CD4-positive, alpha-beta T cell treated with Interleukin-2 at 100 ng/mL for 4 hours (primary cell): ENCODE results near the gene EHBP1.
"Not testable (repeated sequence)": the region's sequence is repeated elsewhere in the genome, so short reads cannot be mapped to it uniquely, and the experiment has no call there.

ENCODE experiments used
- DNase-seq: peaks from one replicate; pipeline ENCODE4 v3.0.0-alpha.2; 2020; ENCODE audit warnings: low spot score

The EHBP1 gene

GRCh38 chr2:62705859-62706720 lies 577 bp downstream of the EHBP1 start:
- peak; percentile 15 for DNase-seq

GRCh38 chr2:62706721-62707521 lies 1.4 kb downstream of the EHBP1 start:
- no peak for DNase-seq

DNA sequence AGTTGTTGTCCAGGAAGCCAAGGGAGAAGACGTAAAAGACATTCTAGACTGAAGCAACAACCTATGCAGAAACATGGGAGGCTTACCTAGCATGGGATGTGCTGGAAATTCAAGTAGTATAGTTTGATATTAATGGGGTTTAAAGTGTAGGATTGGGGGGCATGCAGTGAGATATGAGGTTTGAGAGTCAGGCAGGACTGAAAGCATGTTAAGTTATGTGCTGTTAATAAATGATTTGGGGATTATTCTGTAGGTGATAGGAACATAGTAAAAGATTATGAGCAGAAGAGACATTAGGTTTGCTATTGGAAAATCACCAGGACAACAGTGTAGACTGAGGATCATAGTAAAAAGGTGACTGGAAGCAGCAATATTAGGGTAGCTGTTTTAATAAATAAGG lies 3.2 kb downstream of the EHBP1 start:
- no peak for DNase-seq

DNA sequence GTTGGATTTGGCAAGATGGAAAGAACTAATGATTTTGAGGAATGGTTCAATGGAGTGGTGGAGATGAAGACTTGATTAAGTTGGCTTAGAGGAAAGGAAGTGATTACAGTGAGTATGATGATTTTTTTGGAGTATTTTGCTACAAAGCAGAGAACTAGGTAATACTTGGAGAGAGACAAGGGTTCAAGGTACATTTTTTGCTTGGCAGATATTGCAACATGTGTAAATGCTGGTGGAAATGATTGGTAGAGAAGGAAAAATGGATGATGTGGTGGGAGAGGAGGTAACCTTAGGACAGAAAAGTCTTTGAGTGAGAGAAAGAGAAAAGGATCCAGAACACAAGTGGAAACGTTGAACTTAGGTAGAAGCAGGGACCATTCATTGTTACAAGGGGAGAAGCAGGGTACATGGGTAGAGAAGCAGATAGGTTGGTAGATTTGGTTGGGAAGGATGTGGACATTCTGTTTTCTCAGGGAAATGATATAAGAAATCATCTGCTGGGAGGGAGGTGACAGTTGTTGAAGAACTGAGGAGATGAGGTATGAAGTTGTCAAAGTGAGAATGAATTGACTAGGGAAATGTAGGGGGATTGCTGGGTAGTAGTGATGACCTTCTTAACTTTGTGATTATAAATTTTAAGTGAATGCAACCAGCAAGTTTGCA lies 6.5 kb downstream of the EHBP1 start:
- no peak for DNase-seq

- DNase-seq, result not testable (repeated sequence)
These were observed 7.7 kb downstream of the EHBP1 start for GRCh38 chr2:62713196-62713595.

DNA sequence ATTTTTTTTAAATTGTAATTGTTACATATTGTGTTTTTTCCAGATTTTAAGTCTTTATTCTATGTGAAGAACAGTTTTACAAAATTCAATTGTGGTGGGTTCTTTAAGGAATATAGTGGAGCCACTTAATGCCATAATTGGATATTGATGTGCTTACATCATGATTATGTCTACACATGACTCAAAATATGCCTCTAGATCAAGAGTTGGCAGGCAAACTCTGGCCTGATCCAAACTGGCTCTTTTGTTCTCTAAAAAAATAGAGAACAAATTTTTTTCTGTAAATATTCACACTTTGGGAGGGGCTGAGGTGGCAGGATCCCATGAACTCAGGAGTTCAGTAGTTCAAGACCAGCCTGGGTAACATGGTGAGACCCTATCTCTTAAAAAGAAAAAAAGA lies 8.3 kb downstream of the EHBP1 start:
- DNase-seq, result no peak

DNA sequence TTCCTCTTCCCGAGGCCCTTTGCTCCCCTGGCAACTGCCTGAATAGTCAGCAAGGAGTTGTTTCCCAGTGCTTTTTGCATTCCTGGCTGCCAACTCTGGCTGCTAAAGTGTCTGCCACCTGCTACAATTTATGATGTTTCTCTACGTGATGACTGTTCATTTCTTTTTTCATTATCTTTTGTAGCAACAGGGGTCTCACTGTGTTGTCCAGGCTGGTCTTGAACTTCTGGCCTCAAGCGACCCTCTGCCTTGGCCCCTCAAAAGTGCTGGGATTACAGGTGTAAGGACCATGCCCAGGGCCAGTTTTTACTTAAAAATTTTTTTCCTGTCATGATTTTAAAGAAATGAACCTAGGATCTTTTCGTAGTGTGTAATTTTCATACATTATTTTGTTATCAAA lies 11.3 kb downstream of the EHBP1 start:
- no peak for DNase-seq

GRCh38 chr2:62717503-62718081 lies 12.1 kb downstream of the EHBP1 start:
- DNase-seq, result no peak

GRCh38 chr2:62718225-62718822 lies 12.8 kb downstream of the EHBP1 start:
- DNase-seq, result no peak

DNA sequence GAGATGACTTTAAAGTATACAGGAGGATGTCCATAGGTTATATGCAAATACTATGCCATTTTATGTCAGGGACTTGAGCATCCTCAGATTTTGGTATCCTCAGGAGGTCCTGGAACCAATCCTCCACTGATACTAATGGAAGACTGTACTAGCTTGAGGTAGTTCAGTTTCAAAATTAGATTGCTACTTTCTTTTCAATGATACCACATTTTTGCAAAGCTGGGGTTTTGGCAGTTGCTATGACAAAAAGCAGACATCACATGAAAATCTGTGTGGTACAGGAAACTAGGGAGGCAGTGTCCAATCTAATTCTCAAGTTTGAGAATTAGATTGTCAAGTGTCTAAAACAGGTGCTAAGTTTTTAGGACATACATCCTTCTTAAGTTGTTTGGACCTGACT lies 14.2 kb downstream of the EHBP1 start:
- no peak for DNase-seq

- no peak for DNase-seq
These were observed 17.2 kb downstream of the EHBP1 start for GRCh38 chr2:62722679-62723078.

DNA sequence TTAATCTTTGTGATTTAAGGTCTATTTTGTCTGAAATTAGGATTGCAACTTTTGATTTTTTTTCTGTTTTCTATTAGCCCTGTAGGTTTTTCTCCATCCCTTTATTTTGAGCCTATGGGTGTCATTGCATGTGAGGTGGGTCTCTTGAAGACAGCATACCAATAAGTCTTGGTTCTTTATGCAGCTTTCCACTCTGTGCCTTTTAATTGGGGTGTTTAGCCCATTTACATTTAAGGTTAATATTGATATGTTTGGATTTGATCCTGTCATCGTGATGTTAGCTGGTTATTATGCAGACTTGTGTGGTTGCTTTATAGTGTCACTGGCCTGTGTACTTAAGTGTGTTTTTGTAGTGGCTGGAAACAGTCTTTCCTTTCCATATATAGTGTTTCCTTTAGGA lies 17.7 kb downstream of the EHBP1 start:
- no peak for DNase-seq

- no peak for DNase-seq
These were observed 18.6 kb downstream of the EHBP1 start for GRCh38 chr2:62724106-62724505.

DNA sequence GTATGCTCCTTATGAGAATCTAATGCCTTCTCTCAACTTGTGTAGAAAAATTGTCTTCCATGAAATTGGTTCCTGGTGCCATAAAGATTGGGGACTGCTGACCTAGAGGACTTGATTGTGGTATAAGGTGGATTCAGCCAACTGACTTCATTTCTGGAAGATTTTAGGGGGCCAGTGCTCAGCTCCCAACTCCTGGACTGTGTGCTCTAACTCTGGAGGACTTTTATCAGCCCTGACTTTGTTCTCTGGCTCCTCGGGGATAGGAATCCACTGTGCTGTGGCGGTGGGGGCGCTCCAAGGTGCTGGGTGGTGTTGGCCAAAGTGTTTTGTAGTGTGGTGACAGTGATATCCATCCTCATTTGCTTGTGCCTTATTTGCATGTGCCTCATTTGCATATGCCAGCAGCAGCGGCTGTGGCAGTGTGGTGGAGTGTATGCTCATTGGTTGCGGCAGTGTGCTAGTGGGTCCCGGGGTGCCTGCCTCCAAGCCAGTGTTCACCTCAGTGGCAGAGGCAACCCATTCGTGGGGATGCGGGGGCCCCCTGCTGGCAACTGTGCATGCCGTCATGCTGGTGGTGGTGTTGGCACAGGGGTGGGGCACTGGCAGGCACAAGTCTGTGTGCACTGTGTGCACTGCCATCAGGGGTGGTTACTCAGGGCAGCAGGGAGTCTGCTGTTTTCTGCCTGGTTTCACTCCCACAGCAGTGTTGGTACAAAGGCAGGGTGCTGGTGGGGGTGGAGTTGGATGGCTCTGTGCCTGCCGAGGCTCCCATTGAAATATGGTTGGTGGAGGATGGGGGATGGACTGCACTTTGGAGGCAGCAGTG lies 19.6 kb downstream of the EHBP1 start:
- peak; percentile 32 for DNase-seq

DNA sequence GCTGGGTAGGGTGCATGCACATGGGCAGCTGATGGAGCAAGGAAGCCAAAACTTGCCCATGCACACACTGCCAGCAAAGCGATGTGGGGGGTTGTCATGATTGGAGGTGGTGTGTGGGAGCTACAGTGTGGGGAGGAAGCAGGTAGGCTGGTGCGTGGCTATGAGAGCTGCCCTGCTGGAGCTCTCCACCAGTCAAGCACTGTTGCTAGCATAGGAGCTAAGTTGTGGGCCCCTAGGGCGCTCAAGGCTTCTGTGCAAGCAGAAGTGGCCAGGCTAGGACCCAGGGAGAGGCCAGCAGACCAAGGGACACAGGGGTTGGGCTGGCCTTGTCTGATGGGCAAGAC lies 20.2 kb downstream of the EHBP1 start:
- DNase-seq, result no peak

- no peak for DNase-seq
These were observed 21.9 kb downstream of the EHBP1 start for GRCh38 chr2:62727259-62727867.

DNA sequence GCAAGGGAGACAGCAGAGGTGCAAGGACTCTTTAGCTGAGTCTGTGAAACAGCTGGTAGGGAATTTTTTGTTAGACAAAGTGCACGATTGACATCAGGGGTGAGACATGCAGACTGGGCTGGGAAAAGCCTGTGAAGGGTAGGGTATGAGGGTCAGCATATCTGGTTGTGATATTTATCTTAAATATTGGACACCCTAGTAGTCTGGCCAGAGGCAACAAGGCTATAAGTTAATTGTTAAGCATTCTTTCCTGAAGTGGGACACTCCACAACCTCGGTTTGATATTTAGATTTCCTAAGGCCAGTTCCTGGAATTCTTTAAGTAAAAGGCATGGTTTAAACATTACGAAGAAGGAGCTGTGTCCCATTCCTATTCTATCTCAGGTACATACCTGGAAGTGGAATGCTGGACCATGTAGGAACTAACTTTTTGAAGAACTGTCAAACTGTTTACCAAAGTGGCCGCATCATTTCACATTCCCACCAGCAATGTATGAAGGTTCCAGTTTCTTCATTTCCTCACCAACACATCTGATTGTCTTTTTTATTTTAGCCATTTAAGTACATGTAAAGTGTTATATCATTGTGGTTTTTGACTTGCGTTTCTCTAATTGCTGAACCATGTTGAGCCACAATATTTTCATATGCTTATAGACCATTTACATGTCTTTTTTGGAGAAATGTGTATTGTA lies 22.5 kb downstream of the EHBP1 start:
- DNase-seq, result no peak

GRCh38 chr2:62731275-62731674 lies 25.8 kb downstream of the EHBP1 start:
- no peak for DNase-seq

DNA sequence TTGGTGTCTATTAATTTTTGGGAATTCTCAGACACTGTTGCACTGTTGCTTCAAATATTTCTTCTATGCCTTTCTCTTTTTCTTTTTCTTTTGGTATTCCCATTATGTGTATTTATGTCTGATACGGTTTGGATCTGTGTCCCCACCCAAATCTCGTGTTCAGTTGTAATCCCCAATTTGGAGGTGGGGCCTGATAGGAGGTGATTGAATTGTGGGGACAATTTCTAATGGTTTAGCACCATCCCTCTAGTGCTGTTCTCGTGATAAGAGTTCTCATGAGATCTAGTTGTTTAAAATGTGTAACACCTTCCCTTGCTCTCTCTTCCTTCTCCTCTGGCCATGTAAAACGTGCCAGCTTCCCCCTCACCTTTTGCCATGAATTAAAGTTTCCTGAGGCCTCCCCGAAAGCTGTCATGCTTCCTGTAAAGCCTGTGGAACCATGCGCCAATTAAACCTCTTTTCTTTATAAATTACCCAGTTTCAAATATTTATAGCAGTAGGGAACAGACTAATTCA lies 26.8 kb downstream of the EHBP1 start:
- DNase-seq, result no peak

- DNase-seq, result no peak
These were observed 28.0 kb downstream of the EHBP1 start for GRCh38 chr2:62733546-62733945.
